A673 (cell line): Measurements from ENCODE around the gene SPATS2L. TPM values are rescaled to one million over a fixed set of nuclear protein-coding genes. Genes with fewer than 3 reads are reported as not detected.

ENCODE experiments used
- BruUV-seq: library from RNA; stranded (reverse); fragments of 400-500 nt; replicated peaks from 2 replicates; lab custom pipeline; 2021; lab: Mats Ljungman, UMichigan
- CTCF ChIA-PET: fragments of 300-600 bp; sonication (Branson Sonifier 250); formaldehyde crosslinking; loops from one replicate; lab custom pipeline; 2022; ENCODE audit warnings: antibody characterized with exemption; lab: Charles Lee
- POLR2A ChIA-PET: fragments of 300-600 bp; sonication (Branson Sonifier 250); formaldehyde crosslinking; loops from one replicate; lab custom pipeline; 2022; ENCODE audit warnings: antibody characterized with exemption; ENCODE audit not compliant: low non-redundant PET; lab: Charles Lee
- DNase-seq: peaks from one replicate; pipeline ENCODE4 v3.0.0-alpha.2; 2015; ENCODE audit warnings: low spot score
- H3K27ac ChIP-seq: fragments of 200-600 bp; sonication (generic); 2 replicates; pipeline ENCODE4 v1.5.1; 2016; ENCODE audit warnings: mixed run types, low read depth, mild to moderate bottlenecking, mixed read lengths, antibody characterized with exemption, low read length; ENCODE audit not compliant: poor library complexity, severe bottlenecking
- H3K27me3 ChIP-seq: fragments of 200-600 bp; sonication (generic); replicated peaks from 2 replicates; pipeline ENCODE4 v1.6.1; 2017; ENCODE audit warnings: mixed run types, low read depth, mild to moderate bottlenecking, mixed read lengths, antibody characterized with exemption, low read length; ENCODE audit not compliant: insufficient read depth, poor library complexity
- H3K36me3 ChIP-seq: fragments of 200-600 bp; sonication (generic); 2 replicates; pipeline ENCODE4 v1.6.1; 2016; ENCODE audit warnings: mixed run types, mild to moderate bottlenecking, mixed read lengths, antibody characterized with exemption, low read length; ENCODE audit not compliant: insufficient read depth, poor library complexity, severe bottlenecking
- H3K4me1 ChIP-seq: fragments of 200-600 bp; sonication (generic); 2 replicates; pipeline ENCODE4 v1.6.1; 2017; ENCODE audit warnings: mixed run types, mild to moderate bottlenecking, mixed read lengths, antibody characterized with exemption, low read length; ENCODE audit not compliant: insufficient read depth, poor library complexity, severe bottlenecking
- H3K4me3 ChIP-seq: fragments of 200-600 bp; sonication (generic); 2 replicates; pipeline ENCODE4 v1.5.1; 2016; ENCODE audit warnings: low read depth, mixed run types, mild to moderate bottlenecking, mixed read lengths, low read length; ENCODE audit not compliant: poor library complexity, severe bottlenecking
- H3K9me3 ChIP-seq: fragments of 200-600 bp; sonication (generic); 2 replicates; pipeline ENCODE4 v1.6.1; 2016; ENCODE audit warnings: mixed run types, low read depth, mild to moderate bottlenecking, mixed read lengths, antibody characterized with exemption, low read length; ENCODE audit not compliant: poor library complexity, severe bottlenecking
- EZH2 ChIP-seq: fragments of 200-600 bp; sonication (generic); IDR thresholded peaks from 2 replicates; pipeline ENCODE4 v1.6.1; 2017; ENCODE audit warnings: borderline replicate concordance, low read depth, mild to moderate bottlenecking, mixed read lengths, antibody characterized with exemption, low read length; ENCODE audit not compliant: poor library complexity, severe bottlenecking
- intact Hi-C: fragments of 100-400 bp; cut with micrococcal nuclease; formaldehyde crosslinking; loops from one replicate; pipeline ENCODE4 v1.10.0; 2022; ENCODE audit not compliant: unreplicated experiment
- total RNA-seq: library from RNA; stranded (reverse); gene quantifications from 2 replicates; pipeline ENCODE4 v1.2.3, GENCODE V29; 2021
- TF ChIP-seq, protein P1 (sequence below): fragments of 300-800, 200-600 bp; sonication (generic); conservative IDR thresholded peaks from 2 replicates; pipeline ENCODE4 v1.5.1; 2017; ENCODE audit warnings: low read depth, mild to moderate bottlenecking, antibody characterized with exemption, low read length, moderate library complexity, mixed read lengths

Gene SPATS2L
- total RNA-seq, 1 experiment from 2014 or later = 10.0 TPM

DNA sequence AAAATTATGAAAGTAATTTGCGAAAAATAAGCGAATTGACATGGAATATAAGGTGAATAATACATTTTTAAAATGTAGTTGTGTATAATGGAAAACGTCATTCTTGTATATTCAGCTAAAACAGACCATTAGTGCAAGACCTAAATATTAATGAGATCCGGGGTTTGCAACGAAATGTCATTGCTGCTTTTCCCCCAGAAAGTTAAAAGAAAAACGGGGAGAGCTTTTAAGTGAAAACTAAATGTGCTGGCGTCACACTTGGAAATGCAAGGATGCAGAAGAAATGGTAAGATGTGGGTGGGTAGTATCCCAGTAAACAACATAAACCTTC lies 219.0 kb downstream of the SPATS2L start:
- BruUV-seq = no TSS peak
- POLR2A ChIA-PET = no interaction called here

DNA sequence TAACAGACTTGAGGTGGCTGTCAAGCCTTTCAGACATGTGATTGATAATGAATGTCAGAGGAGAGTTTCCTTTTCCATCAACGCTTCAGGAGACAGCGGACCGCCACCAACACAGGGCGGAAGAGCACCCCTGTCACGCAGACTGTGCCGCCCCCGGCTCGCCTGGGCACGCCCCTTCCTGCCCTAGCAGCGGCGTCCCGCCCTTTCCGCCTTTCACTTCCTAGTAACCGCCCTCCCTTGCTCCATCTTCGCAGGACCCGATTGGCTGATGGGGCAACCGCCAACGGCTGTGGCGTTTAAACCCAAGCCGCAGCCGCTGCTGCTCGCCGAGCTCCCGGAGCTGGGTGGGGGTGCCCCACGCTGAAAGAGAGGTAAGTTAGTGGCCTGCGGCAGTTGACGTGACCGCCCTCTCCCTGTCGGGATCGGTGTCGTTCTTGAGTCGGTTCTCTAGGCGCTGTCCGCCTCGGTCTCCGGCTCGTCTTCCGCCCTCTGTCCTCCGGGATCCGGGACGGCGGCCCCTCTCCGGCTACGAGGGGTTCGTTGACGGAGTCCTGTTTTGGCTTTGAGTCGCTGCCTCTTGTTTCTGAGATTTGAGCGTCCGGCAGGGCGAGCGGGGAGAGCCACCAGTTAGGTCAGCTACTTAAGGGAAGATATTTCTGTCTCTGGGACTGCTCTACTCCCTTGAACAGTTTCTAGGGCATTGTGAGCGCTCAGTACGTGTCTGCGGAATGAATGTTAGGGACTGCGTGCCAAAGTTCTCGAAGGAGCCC lies 219.6 kb downstream of the SPATS2L start, which contains the start of gene SGO2:
Gene SGO2 (plus strand): TSS at position 326 of the 770 bp plus-strand sequence. CDS start 6,769 bp downstream, outside the sequence.
- intact Hi-C loops = no loop called here
- peak within 1 kb of the TSS; percentile 73 for H3K27ac ChIP-seq
- no peaks in the 10 kb centered on the region for H3K9me3 ChIP-seq
- POLR2A ChIA-PET = no interaction called here
- no peaks in the 10 kb centered on the region for H3K36me3 ChIP-seq
- no TSS peak for BruUV-seq
- CTCF ChIA-PET = no interaction called here
- peak within 1 kb of the TSS; percentile 64 for H3K4me3 ChIP-seq
- H3K4me1 ChIP-seq = peaks cover 11% of the 10 kb centered on the region
- peaks cover 29% of the 10 kb centered on the region for H3K27me3 ChIP-seq
- peak; percentile 98 for DNase-seq
- TF ChIP-seq, protein P1, sequence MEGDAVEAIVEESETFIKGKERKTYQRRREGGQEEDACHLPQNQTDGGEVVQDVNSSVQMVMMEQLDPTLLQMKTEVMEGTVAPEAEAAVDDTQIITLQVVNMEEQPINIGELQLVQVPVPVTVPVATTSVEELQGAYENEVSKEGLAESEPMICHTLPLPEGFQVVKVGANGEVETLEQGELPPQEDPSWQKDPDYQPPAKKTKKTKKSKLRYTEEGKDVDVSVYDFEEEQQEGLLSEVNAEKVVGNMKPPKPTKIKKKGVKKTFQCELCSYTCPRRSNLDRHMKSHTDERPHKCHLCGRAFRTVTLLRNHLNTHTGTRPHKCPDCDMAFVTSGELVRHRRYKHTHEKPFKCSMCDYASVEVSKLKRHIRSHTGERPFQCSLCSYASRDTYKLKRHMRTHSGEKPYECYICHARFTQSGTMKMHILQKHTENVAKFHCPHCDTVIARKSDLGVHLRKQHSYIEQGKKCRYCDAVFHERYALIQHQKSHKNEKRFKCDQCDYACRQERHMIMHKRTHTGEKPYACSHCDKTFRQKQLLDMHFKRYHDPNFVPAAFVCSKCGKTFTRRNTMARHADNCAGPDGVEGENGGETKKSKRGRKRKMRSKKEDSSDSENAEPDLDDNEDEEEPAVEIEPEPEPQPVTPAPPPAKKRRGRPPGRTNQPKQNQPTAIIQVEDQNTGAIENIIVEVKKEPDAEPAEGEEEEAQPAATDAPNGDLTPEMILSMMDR = no peak
- TF ChIP-seq EZH2 = no peak

More for the DNA sequence above, 219.0 kb downstream of the SPATS2L start:
- no peak overlapping the region for H3K27ac ChIP-seq
- CTCF ChIA-PET = no interaction called here
- H3K4me3 ChIP-seq = peak overlapping the region; percentile 64
- no peak for TF ChIP-seq EZH2
- TF ChIP-seq, protein P1 = no peak
- H3K27me3 ChIP-seq = peaks cover 31% of the 10 kb centered on the region
- H3K9me3 ChIP-seq = no peaks in the 10 kb centered on the region
- no peak for DNase-seq
- H3K36me3 ChIP-seq = no peaks in the 10 kb centered on the region
- peaks cover 11% of the 10 kb centered on the region for H3K4me1 ChIP-seq
- intact Hi-C loops = no loop called here

DNA sequence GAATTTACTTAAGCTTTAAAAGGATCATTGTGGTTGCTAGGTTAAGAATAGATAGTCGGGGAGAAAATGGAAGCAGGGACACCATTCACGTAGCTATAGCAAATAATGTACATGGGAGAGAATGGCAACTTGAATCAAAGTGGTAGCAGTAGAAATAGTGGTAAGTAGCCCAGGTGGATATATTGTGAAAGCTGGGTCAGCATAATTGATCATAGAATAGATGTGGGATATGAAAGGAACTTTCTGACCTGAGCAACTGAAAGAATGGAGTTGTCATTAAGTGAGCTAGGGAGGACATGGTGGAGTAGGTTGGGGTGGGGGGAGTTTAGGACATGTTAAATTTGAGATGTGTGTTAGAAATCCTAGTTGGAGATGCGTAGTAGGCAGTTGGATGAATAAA lies 221.7 kb downstream of the SPATS2L start:
- Histone ChIP-seq H3K9me3 (no peaks in the 10 kb centered on the region), H3K27ac (no peak overlapping the region), H3K4me3 (no peak overlapping the region), H3K36me3 (peaks cover 9% of the 10 kb centered on the region), H3K27me3 (peaks cover 10% of the 10 kb centered on the region), H3K4me1 (peaks cover 11% of the 10 kb centered on the region)
- ChIA-PET POLR2A (no interaction called here), CTCF (no interaction called here)
- intact Hi-C loops = no loop called here
- TF ChIP-seq, protein P1 = no peak
- no peak for TF ChIP-seq EZH2
- no peak for DNase-seq
- BruUV-seq = no TSS peak

Other genes with a start within 250 kb of the SPATS2L start
- gene KCTD18, start 203.4 kb downstream of the SPATS2L start, total RNA-seq = 12.2 and 15.6 TPM in 2 replicates
- 35.2 and 37.3 TPM in 2 replicates for gene SGO2, start 219.5 kb downstream of the SPATS2L start, total RNA-seq